ENCODE results near the gene PPHLN1. TPM values are rescaled to one million over a fixed set of nuclear protein-coding genes. Genes with fewer than 3 reads are reported as not detected.

PPHLN1 gene
- total and polyA plus RNA-seq, 2 of the 8 experiments (the other 6 are each of a cell fraction or from before 2014, with no cell fraction given): 34.3 to 71.6 TPM

DNA sequence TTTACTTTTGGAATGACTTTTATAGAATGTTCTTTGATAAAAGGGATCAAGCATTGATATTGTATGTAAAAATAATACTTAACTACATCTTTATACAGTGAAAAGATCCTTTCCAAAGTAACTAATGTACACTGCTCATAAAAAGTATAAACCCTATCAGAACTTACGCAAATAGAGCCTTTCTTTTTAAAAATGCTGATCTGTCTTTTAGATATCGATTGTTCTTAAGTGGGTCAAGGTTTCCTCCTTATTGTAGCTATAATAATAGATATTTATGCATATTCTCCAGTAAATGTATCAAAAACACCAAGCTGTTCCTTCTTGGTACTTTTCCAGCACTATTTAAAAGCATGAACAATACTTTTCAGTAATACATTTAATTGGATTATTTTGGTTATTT, 68.5 kb downstream of the PPHLN1 start:
- no peak overlapping the region for H3K4ac ChIP-seq (replicated peaks; ENCODE audit: insufficient read length, low read depth, low read length)
- no peak overlapping the region for H4K91ac ChIP-seq (replicated peaks; ENCODE audit: insufficient read length, low read length)
- no peak overlapping the region for H2BK15ac ChIP-seq (ENCODE audit: low read length)
- H3K18ac ChIP-seq (ENCODE audit: extremely low read depth, low read length): no peak overlapping the region
- no peak overlapping the region for H3K4me2 ChIP-seq (ENCODE audit: insufficient read depth in 1 of 2, low read depth in 2 of 2, low read length in 2 of 2)
- H3K4me3 ChIP-seq (ENCODE audit: extremely low read depth in 1 of 4, insufficient read depth in 2 of 4, low read depth in 3 of 4, low read length in 4 of 4): no peak overlapping the region
- no peak overlapping the region for H2BK5ac ChIP-seq (ENCODE audit: low read depth, low read length)
- no peak overlapping the region for H2AK5ac ChIP-seq (ENCODE audit: low read depth, low read length)
- H2BK12ac ChIP-seq (ENCODE audit: low read depth, low read length): no peak overlapping the region
- H3K27ac ChIP-seq (ENCODE audit: low read depth, low read length): no peak overlapping the region
- H3K23me2 ChIP-seq (ENCODE audit: low read depth, low read length): no peaks in the 10 kb centered on the region
- H3K56ac ChIP-seq (replicated peaks; ENCODE audit: insufficient read length, low read depth, low read length): no peak overlapping the region
- no peaks in the 10 kb centered on the region for H4K20me1 ChIP-seq (replicated peaks in 1 of 2; ENCODE audit: control insufficient read depth in 1 of 2, insufficient read depth in 2 of 2, low read length in 2 of 2)
- no peak overlapping the region for H3K9ac ChIP-seq (replicated peaks in 1 of 4; ENCODE audit: extremely low read depth in 1 of 4, low read depth in 3 of 4, low read length in 3 of 4)
- H2BK20ac ChIP-seq (ENCODE audit: low read length): no peak overlapping the region
- H2BK120ac ChIP-seq (replicated peaks; ENCODE audit: low read depth, low read length): no peak overlapping the region
- no peaks in the 10 kb centered on the region for H3K27me3 ChIP-seq (replicated peaks in 1 of 4; ENCODE audit: control insufficient read depth in 3 of 4, extremely low read depth in 1 of 4, insufficient read depth in 3 of 4, low read length in 3 of 4)
- H3K36me3 ChIP-seq (ENCODE audit: control insufficient read depth in 2 of 4, insufficient read depth in 4 of 4, low read length in 3 of 4): peaks cover 0 to 20% (median under 1%) of the 10 kb centered on the region in 4 experiments; a peak in 3 of 8 replicates
- DNase-seq (ENCODE audit: low read depth in 1 of 2, low spot score in 2 of 2): no peak
- H3K23ac ChIP-seq (ENCODE audit: insufficient read length): no peak overlapping the region
- ChIA-PET POLR2A (ENCODE audit: partially characterized antibody) (no interaction called here), CTCF (ENCODE audit: partially characterized antibody) (interaction anchor here (1.3 kb wide), 1 partner anchor 22 kb away, joined by 3 read pairs; no protein-coding TSS in a partner anchor)
- TF ChIP-seq TAF7 (optimal IDR thresholded peaks at IDR 0.05; ENCODE audit: borderline replicate concordance, low read depth, low read length): no peak
- no peak for TF ChIP-seq NANOG (IDR thresholded peaks at IDR 0.05; ENCODE audit: insufficient read depth, low read depth, low read length, poor library complexity, severe bottlenecking)
- TF ChIP-seq CBX5 (IDR thresholded peaks at IDR 0.05; ENCODE audit: low read depth, low read length): no peak
- TF ChIP-seq BRCA1 (IDR thresholded peaks at IDR 0.05; ENCODE audit: low read depth, low read length): no peak
- TF ChIP-seq ZNF274 (IDR thresholded peaks at IDR 0.05; ENCODE audit: borderline replicate concordance, extremely low read depth, low read length): no peak
- no peak for TF ChIP-seq TBP (IDR thresholded peaks at IDR 0.05; ENCODE audit: low read depth, low read length)
- no peak for TF ChIP-seq KDM1A (IDR thresholded peaks at IDR 0.05; ENCODE audit: borderline replicate concordance, low read length)
- no peak overlapping the region for H3K14ac ChIP-seq (ENCODE audit: insufficient read length)
- WGBS, 2 experiments (ENCODE audit: extremely low coverage in 1 of 2, insufficient coverage in 1 of 2, insufficient read length in 1 of 2, insufficient replicate concordance in 2 of 2, low coverage in 1 of 2, low lambda C conversion rate in 2 of 2, missing lambda C conversion rate in 1 of 2): 95% methylated on average over 2 of the region's 2 CpGs; no CpG with 5 or more reads in 1 of the 2 experiments
- no peak overlapping the region for H2AFZ ChIP-seq (ENCODE audit: low read length)
- H3K4me1 ChIP-seq (replicated peaks in 1 of 4; ENCODE audit: control insufficient read depth in 3 of 4, insufficient read depth in 4 of 4, low read length in 3 of 4): no peaks in the 10 kb centered on the region
- FAIRE-seq: no peak
- H4K8ac ChIP-seq (ENCODE audit: extremely low read depth, insufficient read depth, low read length): no peak overlapping the region
- no peaks in the 10 kb centered on the region for H3K79me1 ChIP-seq (ENCODE audit: low read depth, low read length)
- H3K9me3 ChIP-seq (ENCODE audit: insufficient read depth in 2 of 2, low read depth in 1 of 2, low read length in 1 of 2): no peaks in the 10 kb centered on the region
- H3K79me2 ChIP-seq (ENCODE audit: control insufficient read depth in 1 of 2, insufficient read depth in 2 of 2, low read length in 2 of 2): no peaks in the 10 kb centered on the region
- H4K5ac ChIP-seq (ENCODE audit: insufficient read length, low read depth, low read length): no peak overlapping the region

Measured in H1 (cell line).